Right ventricle myocardium inferior (tissue), 1 donor: ENCODE results near the gene CD69. TPM values are rescaled to one million over a fixed set of nuclear protein-coding genes. Genes with fewer than 3 reads are reported as not detected.
"Not testable (repeated sequence)": the region's sequence is repeated elsewhere in the genome, so short reads cannot be mapped to it uniquely, and the experiment has no call there.

Source experiments
- ATAC-seq: fragments of 200-7000 bp; cut with Tn5 transposase; one replicate; pipeline ENCODE4 v1.9.1; 2020; ENCODE audit warnings: mild to moderate bottlenecking, moderate library complexity
- DNase-seq: peaks from one replicate; pipeline ENCODE4 v3.0.0; 2021; ENCODE audit errors: missing footprints
- intact Hi-C: fragments of 100-400 bp; cut with DNase I; formaldehyde crosslinking; loops from one replicate; pipeline ENCODE4 v1.11.0; 2022
- total RNA-seq: library from RNA; stranded (reverse); fragmentation: NEBNext Ultra II Directional; extraction: Animal tissue kit (Norgen Biotek cat#: 25700); gene quantifications from one replicate; pipeline ENCODE4 v1.2.1, GENCODE V29; 2021
- donor health status: DM: no; HTN: yes; CAD: no; lungs with severe emphysema.

The CD69 gene
- total RNA-seq, 1 donor from 2014 or later, result 0.32 TPM

GRCh38 chr12:9730591-9730990 lies 30.1 kb downstream of the CD69 start:
- intact Hi-C loops, result no loop called here
- DNase-seq (no peak), ATAC-seq (no peak)

- intact Hi-C loops, result no loop called here
- DNase-seq, result no peak
- ATAC-seq, result no peak
Observed at GRCh38 chr12:9730011-9730410, 30.7 kb downstream of the CD69 start.

- DNase-seq (no peak), ATAC-seq (no peak)
- intact Hi-C loops, result no loop called here
Observed at GRCh38 chr12:9729082-9729481, 31.6 kb downstream of the CD69 start.

- intact Hi-C loops, result no loop called here
- DNase-seq (no peak), ATAC-seq (no peak)
Observed at GRCh38 chr12:9727813-9728212, 32.9 kb downstream of the CD69 start.

- intact Hi-C loops, result no loop called here
- no peak for ATAC-seq
- DNase-seq, result no peak
Observed at GRCh38 chr12:9725213-9725870, 35.4 kb downstream of the CD69 start.

- intact Hi-C loops, result no loop called here
- DNase-seq (no peak), ATAC-seq (no peak)
Observed at GRCh38 chr12:9724023-9724422, 36.7 kb downstream of the CD69 start.

- ATAC-seq, result no peak
- intact Hi-C loops, result no loop called here
- DNase-seq, result no peak
Observed at GRCh38 chr12:9721394-9722092, 39.2 kb downstream of the CD69 start.

- no peak for ATAC-seq
- intact Hi-C loops, result no loop called here
- no peak for DNase-seq
Observed at GRCh38 chr12:9719790-9720189, 40.9 kb downstream of the CD69 start.

- intact Hi-C loops, result no loop called here
- DNase-seq, result no peak
- no peak for ATAC-seq
Observed at GRCh38 chr12:9718968-9719367, 41.7 kb downstream of the CD69 start.

GRCh38 chr12:9717070-9717925 lies 43.4 kb downstream of the CD69 start:
- intact Hi-C loops, result no loop called here
- no peak for ATAC-seq
- no peak for DNase-seq

GRCh38 chr12:9713032-9713558 lies 47.6 kb downstream of the CD69 start:
- intact Hi-C loops, ATAC-seq, DNase-seq: not testable (repeated sequence)

GRCh38 chr12:9711664-9712063 lies 49.0 kb downstream of the CD69 start:
- no peak for DNase-seq
- intact Hi-C loops, result no loop called here

GRCh38 chr12:9710584-9711375 lies 49.9 kb downstream of the CD69 start:
- intact Hi-C loops, result no loop called here
- ATAC-seq (no peak), DNase-seq (no peak)

More at GRCh38 chr12:9711664-9712063, 49.0 kb downstream of the CD69 start:
- ATAC-seq, result no peak

- DNase-seq, result no peak
- intact Hi-C loops, result loop anchor here (1.0 to 10.0 kb wide), 2 partner anchors 75 to 374 kb away; no protein-coding TSS in a partner anchor
- no peak for ATAC-seq
Observed at GRCh38 chr12:9708853-9709252, 51.8 kb downstream of the CD69 start.

- ATAC-seq (no peak), DNase-seq (no peak)
- intact Hi-C loops, result loop anchor here (1.0 to 10.0 kb wide), 2 partner anchors 74 to 373 kb away; no protein-coding TSS in a partner anchor
Observed at GRCh38 chr12:9707864-9708808, 52.6 kb downstream of the CD69 start.

GRCh38 chr12:9707356-9707755 lies 53.3 kb downstream of the CD69 start:
- intact Hi-C loops, result loop anchor here (10.0 kb wide), 1 partner anchor 373 kb away; no protein-coding TSS in a partner anchor
- DNase-seq (no peak), ATAC-seq (no peak)

GRCh38 chr12:9706086-9706685 lies 54.5 kb downstream of the CD69 start:
- ATAC-seq (no peak), DNase-seq (no peak)
- intact Hi-C loops, result loop anchor here (10.0 kb wide), 1 partner anchor 371 kb away; no protein-coding TSS in a partner anchor
